SK-N-MC (cell line): Measurements from ENCODE around the gene NISCH.

Experiments
- EZH2 ChIP-seq: fragments of 200-600 bp; sonication (generic); IDR thresholded peaks from one replicate; pipeline ENCODE4 v1.6.1; 2017; ENCODE audit warnings: antibody characterized with exemption
- FOXP2 ChIP-seq: optimal IDR thresholded peaks from 2 replicates; pipeline ENCODE3; 2011; ENCODE audit warnings: mild to moderate bottlenecking, moderate library complexity; ENCODE audit not compliant: insufficient read depth; ENCODE audit errors: extremely low read length, control extremely low read depth

DNA sequence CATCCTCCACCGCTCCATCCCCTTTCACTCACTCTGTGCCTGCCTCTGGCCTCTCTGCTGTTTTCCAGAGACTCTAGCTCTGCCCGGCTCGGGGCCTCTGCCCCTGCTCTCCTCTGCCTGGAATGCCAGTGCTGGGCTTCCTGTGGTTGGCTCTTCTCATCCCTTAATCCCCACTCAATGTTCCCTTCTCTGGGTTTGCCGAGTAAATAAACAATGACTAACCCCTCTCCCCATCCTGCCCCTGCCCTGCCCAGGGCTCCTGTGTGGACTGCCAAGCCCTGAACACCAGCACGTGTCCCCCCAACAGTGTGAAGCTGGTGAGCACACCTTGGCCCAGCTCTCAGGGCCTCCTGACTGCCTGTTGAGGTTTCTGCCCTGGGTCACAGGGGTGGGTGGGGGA is 52.0 kb downstream of the NISCH start:
- TF ChIP-seq EZH2 (no peak), FOXP2 (no peak)
